ENCODE data around the gene MRPL55. TPM values are rescaled to one million over a fixed set of nuclear protein-coding genes. Genes with fewer than 3 reads are reported as not detected.

Gene MRPL55
- total and polyA plus RNA-seq, 2 experiments from 2014 or later: 92.4 to 172 TPM

DNA sequence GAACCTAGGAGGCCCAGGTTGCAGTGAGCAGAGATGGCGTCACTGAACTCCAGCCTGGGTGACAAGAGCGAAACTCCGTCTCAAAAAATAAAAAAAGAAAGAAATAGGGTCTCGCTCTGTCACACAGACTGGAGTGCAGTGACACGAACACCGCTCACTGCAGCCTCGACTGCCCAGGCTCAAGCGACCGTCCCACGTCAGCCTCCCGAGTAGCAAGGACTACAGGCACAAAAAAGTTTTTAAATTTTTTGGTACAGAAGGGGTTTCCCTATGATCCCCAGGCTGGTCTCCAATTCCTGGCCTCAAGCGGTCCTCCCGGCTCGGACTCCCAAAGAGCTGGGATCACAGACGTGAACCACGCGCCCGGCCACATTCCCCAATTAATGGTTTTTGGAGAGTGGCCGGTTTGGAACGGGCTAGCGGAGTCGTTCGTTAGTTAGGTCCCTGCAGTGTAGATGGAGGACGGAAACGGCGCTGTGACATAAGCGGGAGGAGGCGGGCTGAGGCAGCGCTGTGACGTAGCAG is 30.4 kb upstream of the MRPL55 start:
- peak overlapping the region; percentile 78 for H3K4me2 ChIP-seq
- TF ChIP-seq, protein P1, sequence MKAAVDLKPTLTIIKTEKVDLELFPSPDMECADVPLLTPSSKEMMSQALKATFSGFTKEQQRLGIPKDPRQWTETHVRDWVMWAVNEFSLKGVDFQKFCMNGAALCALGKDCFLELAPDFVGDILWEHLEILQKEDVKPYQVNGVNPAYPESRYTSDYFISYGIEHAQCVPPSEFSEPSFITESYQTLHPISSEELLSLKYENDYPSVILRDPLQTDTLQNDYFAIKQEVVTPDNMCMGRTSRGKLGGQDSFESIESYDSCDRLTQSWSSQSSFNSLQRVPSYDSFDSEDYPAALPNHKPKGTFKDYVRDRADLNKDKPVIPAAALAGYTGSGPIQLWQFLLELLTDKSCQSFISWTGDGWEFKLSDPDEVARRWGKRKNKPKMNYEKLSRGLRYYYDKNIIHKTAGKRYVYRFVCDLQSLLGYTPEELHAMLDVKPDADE (IDR thresholded peaks at IDR 0.05): no peak
- TF ChIP-seq, protein P2, sequence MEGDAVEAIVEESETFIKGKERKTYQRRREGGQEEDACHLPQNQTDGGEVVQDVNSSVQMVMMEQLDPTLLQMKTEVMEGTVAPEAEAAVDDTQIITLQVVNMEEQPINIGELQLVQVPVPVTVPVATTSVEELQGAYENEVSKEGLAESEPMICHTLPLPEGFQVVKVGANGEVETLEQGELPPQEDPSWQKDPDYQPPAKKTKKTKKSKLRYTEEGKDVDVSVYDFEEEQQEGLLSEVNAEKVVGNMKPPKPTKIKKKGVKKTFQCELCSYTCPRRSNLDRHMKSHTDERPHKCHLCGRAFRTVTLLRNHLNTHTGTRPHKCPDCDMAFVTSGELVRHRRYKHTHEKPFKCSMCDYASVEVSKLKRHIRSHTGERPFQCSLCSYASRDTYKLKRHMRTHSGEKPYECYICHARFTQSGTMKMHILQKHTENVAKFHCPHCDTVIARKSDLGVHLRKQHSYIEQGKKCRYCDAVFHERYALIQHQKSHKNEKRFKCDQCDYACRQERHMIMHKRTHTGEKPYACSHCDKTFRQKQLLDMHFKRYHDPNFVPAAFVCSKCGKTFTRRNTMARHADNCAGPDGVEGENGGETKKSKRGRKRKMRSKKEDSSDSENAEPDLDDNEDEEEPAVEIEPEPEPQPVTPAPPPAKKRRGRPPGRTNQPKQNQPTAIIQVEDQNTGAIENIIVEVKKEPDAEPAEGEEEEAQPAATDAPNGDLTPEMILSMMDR (conservative IDR thresholded peaks at IDR 0.05; ENCODE audit: low read depth in 2 of 2): no peak
- TF ChIP-seq STAT1 (IDR thresholded peaks at IDR 0.05; ENCODE audit: unreplicated experiment) (no peak), CREB1 (CRISPR knock-in tag; IDR thresholded peaks at IDR 0.05; ENCODE audit: low read depth) (no peak; the same call in none of the 2 replicates), NANOG (IDR thresholded peaks at IDR 0.05; ENCODE audit: borderline replicate concordance) (no peak), JUNB (IDR thresholded peaks at IDR 0.05; ENCODE audit: unreplicated experiment) (no peak), ZNF114 (CRISPR knock-in tag; IDR thresholded peaks at IDR 0.05) (no peak), POLR2AphosphoS5 (IDR thresholded peaks at IDR 0.05; ENCODE audit: low read depth) (no peak; the same call in 1 of the 2 replicates), ZNF331 (CRISPR knock-in tag; IDR thresholded peaks at IDR 0.05; ENCODE audit: low read depth) (no peak), ZNF462 (CRISPR knock-in tag; IDR thresholded peaks at IDR 0.05) (no peak)
- TF ChIP-seq, protein P3, sequence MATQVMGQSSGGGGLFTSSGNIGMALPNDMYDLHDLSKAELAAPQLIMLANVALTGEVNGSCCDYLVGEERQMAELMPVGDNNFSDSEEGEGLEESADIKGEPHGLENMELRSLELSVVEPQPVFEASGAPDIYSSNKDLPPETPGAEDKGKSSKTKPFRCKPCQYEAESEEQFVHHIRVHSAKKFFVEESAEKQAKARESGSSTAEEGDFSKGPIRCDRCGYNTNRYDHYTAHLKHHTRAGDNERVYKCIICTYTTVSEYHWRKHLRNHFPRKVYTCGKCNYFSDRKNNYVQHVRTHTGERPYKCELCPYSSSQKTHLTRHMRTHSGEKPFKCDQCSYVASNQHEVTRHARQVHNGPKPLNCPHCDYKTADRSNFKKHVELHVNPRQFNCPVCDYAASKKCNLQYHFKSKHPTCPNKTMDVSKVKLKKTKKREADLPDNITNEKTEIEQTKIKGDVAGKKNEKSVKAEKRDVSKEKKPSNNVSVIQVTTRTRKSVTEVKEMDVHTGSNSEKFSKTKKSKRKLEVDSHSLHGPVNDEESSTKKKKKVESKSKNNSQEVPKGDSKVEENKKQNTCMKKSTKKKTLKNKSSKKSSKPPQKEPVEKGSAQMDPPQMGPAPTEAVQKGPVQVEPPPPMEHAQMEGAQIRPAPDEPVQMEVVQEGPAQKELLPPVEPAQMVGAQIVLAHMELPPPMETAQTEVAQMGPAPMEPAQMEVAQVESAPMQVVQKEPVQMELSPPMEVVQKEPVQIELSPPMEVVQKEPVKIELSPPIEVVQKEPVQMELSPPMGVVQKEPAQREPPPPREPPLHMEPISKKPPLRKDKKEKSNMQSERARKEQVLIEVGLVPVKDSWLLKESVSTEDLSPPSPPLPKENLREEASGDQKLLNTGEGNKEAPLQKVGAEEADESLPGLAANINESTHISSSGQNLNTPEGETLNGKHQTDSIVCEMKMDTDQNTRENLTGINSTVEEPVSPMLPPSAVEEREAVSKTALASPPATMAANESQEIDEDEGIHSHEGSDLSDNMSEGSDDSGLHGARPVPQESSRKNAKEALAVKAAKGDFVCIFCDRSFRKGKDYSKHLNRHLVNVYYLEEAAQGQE (IDR thresholded peaks at IDR 0.05; ENCODE audit: unreplicated experiment): no peak
- H3K27me3 ChIP-seq (ENCODE audit: insufficient read depth): peaks cover 36% of the 10 kb centered on the region
- H3K36me3 Mint-ChIP-seq (ENCODE audit: low read depth): no peaks in the 10 kb centered on the region; the same call in 2 of the 3 replicates
- DNase-seq (ENCODE audit: low spot score) (no peak), ATAC-seq (no peak)
- peak overlapping the region; percentile 79; the same call in 1 of the 2 replicates for H2AFZ ChIP-seq
- no peaks in the 10 kb centered on the region for H3K36me3 ChIP-seq (ENCODE audit: insufficient read depth)
- peaks cover 16% of the 10 kb centered on the region for H3K27me3 Mint-ChIP-seq (ENCODE audit: insufficient read depth, low read depth, poor library complexity)
- H3K9me3 Mint-ChIP-seq: no peaks in the 10 kb centered on the region; the same call in 2 of the 3 replicates
- H3K4me1 Mint-ChIP-seq: peaks cover 2% of the 10 kb centered on the region; the same call in 1 of the 3 replicates
- H3K4me3 Mint-ChIP-seq: peak overlapping the region; percentile 86
- peak overlapping the region; percentile 92 for H3K4me3 ChIP-seq
- peaks cover 34% of the 10 kb centered on the region for H3K79me2 ChIP-seq (replicated peaks; ENCODE audit: insufficient read depth)
- peak overlapping the region; percentile 94 for H3K27ac Mint-ChIP-seq
- H3K27ac ChIP-seq (ENCODE audit: low read depth): 0 out of 2 replicates have a peak overlapping the region, but pooled peaks have one; percentile 30
- H3K9me2 ChIP-seq (ENCODE audit: insufficient read depth): no peaks in the 10 kb centered on the region
- H3F3A ChIP-seq (replicated peaks; ENCODE audit: low read depth): no peaks in the 10 kb centered on the region
- H3K4me1 ChIP-seq (ENCODE audit: insufficient read depth): peaks cover 5% of the 10 kb centered on the region; the same call in 1 of the 2 replicates
- H4K20me1 ChIP-seq (replicated peaks; ENCODE audit: insufficient read depth): no peaks in the 10 kb centered on the region

Data from GM23338 (cell line).